Activated T-helper 2 cell treated with anti-CD3 and anti-CD28 coated beads, Interferon-gamma antibody, Interleukin-2, Interleukin-4, amounts not matched to agents 10 μg/mL and 5 μg/mL and 100 μg/mL, durations not matched to agents 14 hours and 24 hours and 36 hours (primary cell): ENCODE results near the gene BPIFB3. TPM values are rescaled to one million over a fixed set of nuclear protein-coding genes. Genes with fewer than 3 reads are reported as not detected.

Experiments
- DNase-seq: peaks from one replicate; pipeline ENCODE4 v3.0.0; 2021; ENCODE audit warnings: low spot score
- H3K27ac Mint-ChIP-seq: one replicate; pipeline ENCODE4 v1.8.0; 2021; ENCODE audit warnings: mixed read lengths
- H3K27me3 Mint-ChIP-seq: one replicate; pipeline ENCODE4 v1.8.0; 2021; ENCODE audit warnings: low read depth, mixed read lengths
- H3K36me3 Mint-ChIP-seq: one replicate; pipeline ENCODE4 v1.8.0; 2021; ENCODE audit warnings: low read depth, mixed read lengths
- H3K4me1 Mint-ChIP-seq: one replicate; pipeline ENCODE4 v1.8.0; 2021; ENCODE audit warnings: low read depth, mixed read lengths
- H3K4me3 Mint-ChIP-seq: one replicate; pipeline ENCODE4 v1.8.0; 2021; ENCODE audit warnings: low read depth, mild to moderate bottlenecking, moderate library complexity, mixed read lengths
- H3K9me3 Mint-ChIP-seq: one replicate; pipeline ENCODE4 v1.8.0; 2021; ENCODE audit warnings: mixed read lengths
- intact Hi-C: fragments of 100-400 bp; cut with micrococcal nuclease; formaldehyde crosslinking; loops from one replicate; pipeline ENCODE4 v1.15.1; 2023
- total RNA-seq: library from RNA; stranded (reverse); gene quantifications from 2 replicates; pipeline ENCODE4 v1.2.3, GENCODE V29; 2022

BPIFB3 gene
- total RNA-seq, 1 donor from 2014 or later: not detected

DNA sequence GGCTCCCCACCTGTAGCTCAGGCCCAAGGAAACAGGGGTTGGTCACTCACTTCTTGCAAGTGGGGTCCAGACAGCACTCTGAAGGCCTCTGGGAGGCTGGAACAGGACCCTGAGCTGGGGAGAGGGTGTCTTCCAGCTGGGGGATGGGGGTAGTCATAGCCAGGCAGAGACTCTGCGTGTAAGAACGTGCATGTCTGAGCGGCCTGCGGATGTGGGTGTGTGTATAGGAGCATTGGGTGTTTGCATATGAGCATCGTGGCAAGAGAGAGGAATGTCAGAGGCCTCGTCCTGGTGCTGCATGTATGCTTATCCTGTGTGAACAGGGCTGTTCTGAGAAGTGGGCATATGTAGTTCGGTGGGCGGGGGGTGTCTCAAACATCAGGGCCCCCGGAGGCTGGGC lies 12.1 kb downstream of the BPIFB3 start:
- Mint-ChIP-seq H3K4me1 (no peaks in the 10 kb centered on the region), H3K27me3 (no peaks in the 10 kb centered on the region), H3K4me3 (no peak overlapping the region), H3K27ac (no peak overlapping the region), H3K36me3 (no peaks in the 10 kb centered on the region), H3K9me3 (no peaks in the 10 kb centered on the region)
- DNase-seq: no peak
- intact Hi-C loops: no loop called here

DNA sequence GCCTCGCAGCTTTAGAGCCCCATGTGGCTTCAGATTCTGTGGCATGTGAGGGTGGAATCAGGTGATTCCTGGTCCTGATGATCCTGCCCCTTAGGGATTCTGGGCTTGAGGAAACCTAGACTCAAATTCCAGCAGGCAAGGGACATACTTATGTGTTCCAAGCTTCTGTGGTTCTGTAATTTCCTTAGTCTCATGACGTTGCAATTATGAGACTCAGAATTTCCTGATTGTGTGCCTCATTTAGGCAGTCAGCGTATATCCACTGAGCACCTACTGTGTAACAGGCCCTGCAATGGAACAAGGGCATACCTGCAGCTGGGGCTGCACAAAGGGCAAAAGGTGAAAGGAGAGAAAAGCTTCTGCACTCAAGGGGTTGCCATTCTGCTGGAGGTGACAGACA lies 14.1 kb downstream of the BPIFB3 start:
- Mint-ChIP-seq H3K4me3 (no peak overlapping the region), H3K36me3 (no peaks in the 10 kb centered on the region), H3K27me3 (no peaks in the 10 kb centered on the region), H3K9me3 (no peaks in the 10 kb centered on the region), H3K4me1 (no peaks in the 10 kb centered on the region), H3K27ac (no peak overlapping the region)
- intact Hi-C loops: no loop called here
- DNase-seq: no peak

DNA sequence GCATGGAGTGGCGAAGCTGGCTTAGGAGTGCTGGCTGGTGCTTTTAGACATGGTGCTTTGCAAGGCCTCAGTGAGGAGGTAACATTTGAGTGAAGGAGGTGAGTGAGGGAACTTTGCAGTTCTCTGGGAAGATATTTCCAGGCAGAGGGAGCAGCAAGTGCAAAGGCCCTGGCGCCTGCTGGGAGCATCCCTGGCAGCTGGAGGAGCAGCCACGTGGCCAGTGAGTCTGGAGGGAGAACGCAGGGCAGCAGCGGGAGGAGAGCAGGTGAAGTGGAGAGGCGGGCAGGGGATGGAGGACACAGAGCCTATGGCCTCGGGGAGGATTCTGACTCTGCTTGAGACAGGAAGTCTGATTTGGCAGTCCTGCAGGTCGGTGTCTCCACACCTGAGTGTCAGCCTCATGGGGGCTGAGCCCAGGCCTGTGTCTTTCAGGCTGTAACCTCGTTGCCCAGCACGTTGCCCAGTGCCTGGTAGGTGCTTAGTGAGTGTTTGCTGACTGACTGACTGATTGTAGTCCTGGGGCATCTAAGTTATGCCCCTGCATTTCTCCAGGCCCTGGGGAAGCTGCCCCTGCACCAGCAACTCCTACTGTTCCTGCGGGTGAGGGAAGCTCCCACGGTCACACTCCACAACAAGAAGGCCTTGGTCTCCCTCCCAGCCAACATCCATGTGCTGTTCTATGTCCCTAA lies 14.7 kb downstream of the BPIFB3 start:
- DNase-seq: no peak
- H3K4me3 Mint-ChIP-seq: no peak overlapping the region
- intact Hi-C loops: no loop called here
- no peaks in the 10 kb centered on the region for H3K4me1 Mint-ChIP-seq
- no peaks in the 10 kb centered on the region for H3K9me3 Mint-ChIP-seq
- no peaks in the 10 kb centered on the region for H3K27me3 Mint-ChIP-seq
- H3K36me3 Mint-ChIP-seq: no peaks in the 10 kb centered on the region
- H3K27ac Mint-ChIP-seq: no peak overlapping the region

DNA sequence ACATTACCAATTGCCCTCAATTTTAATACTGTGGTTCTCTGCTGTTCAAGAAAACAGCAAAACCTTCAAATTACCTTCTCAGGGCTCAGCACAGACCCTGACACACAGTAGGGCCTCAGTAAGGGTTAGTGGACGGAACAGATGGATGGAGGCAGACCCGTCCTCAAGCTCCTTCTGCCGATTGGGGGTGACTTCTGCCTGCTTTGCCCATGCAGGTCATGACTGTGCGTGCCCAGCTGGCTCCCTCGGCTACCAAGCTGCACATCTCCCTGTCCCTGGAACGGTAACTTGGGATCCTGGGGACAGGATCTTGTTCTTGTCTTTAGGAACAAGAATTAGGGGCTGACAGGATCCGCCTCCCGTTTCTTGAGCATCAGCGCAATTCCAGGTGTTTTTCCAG lies 16.0 kb downstream of the BPIFB3 start:
- intact Hi-C loops: no loop called here
- Mint-ChIP-seq H3K27me3 (no peaks in the 10 kb centered on the region), H3K36me3 (no peaks in the 10 kb centered on the region), H3K4me3 (no peak overlapping the region), H3K9me3 (no peaks in the 10 kb centered on the region), H3K27ac (no peak overlapping the region), H3K4me1 (no peaks in the 10 kb centered on the region)
- no peak for DNase-seq

DNA sequence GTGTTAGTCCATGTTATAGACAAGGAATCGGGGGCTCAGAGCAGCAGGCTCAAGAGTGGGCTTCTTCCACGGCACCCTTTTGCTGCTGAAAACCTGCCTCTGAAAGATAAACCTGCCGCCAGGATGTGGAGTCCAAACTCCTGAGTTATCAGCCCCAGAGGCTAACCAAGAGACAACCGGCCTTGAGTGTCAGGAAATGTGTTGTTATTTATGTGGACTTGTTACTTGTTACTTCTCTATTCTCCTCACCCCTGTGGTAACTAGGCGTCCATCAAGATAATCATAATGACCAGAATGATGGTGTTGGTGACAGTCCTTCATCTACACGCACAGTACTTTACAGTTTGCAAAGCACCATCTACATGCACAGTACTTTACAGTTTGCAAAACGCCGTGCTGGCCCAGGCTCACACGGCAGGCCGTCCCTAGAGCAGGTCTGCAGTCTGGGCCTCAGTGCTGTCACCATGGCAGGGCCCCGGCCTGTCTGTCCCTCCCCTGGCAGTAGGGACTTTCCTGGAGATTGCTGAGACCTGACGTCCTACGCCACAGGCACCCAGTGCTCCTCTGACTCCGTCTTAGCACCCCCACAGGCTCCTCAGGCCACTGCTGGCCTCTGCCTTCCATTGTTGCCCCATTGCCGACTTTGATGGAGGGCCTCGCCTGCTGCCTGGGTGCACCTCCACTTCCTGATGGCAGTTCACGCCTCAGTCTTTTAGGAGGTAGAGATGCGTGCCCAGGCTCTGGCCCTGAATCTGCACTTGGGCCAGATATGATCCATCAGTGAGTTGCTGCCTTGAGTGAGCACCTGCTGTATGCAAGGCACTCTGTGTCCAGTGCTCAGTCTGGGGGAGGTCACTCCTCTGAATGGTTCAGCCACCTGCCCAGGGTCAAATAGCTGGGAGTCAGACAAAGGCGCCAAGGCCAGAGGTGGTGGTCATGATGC lies 16.7 kb downstream of the BPIFB3 start:
- Mint-ChIP-seq H3K27me3 (no peaks in the 10 kb centered on the region), H3K36me3 (no peaks in the 10 kb centered on the region), H3K4me3 (no peak overlapping the region), H3K4me1 (no peaks in the 10 kb centered on the region), H3K27ac (no peak overlapping the region), H3K9me3 (no peaks in the 10 kb centered on the region)
- no peak for DNase-seq
- intact Hi-C loops: no loop called here

DNA sequence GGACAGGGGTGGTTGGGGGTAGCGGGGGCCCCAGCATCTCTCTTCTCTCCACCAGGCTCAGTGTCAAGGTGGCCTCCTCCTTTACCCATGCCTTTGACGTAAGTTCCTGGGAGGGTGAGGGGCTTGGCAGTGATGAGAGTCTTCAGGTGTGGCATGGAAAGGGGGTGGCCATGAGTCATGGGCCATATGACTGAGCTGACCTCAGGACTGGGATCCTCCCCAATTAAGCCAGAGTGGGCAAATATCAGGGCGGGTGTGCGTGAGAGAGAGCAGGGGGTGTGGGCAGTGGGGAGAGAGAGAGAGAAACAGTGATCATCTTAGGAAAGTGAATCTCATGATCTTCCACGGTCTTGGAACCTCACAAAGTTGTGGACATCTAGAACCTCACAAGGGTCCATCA lies 17.5 kb downstream of the BPIFB3 start:
- Mint-ChIP-seq H3K27ac (no peak overlapping the region), H3K4me1 (no peaks in the 10 kb centered on the region), H3K9me3 (no peaks in the 10 kb centered on the region), H3K27me3 (no peaks in the 10 kb centered on the region), H3K4me3 (no peak overlapping the region), H3K36me3 (no peaks in the 10 kb centered on the region)
- no peak for DNase-seq
- intact Hi-C loops: no loop called here

DNA sequence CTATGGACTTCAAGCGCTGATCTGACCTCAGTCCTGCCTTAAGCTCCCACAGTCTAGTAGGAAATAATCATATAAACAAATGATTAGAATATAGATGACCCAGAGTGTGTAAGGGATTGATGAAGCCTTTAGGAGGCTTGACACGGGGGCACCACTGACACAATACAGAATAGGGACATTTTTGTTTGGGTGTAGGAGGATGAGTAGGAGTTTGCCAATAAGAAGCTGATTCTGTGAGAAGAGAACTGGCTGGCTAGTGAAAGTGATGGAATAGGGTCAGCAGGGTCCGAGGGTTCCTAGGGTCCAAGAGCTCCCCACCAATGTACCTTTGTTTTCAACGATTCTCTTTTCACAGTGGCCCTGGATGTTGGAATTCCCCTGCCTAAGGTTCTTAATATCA lies 18.7 kb downstream of the BPIFB3 start:
- intact Hi-C loops: no loop called here
- H3K4me3 Mint-ChIP-seq: no peak overlapping the region
- no peak overlapping the region for H3K27ac Mint-ChIP-seq
- H3K27me3 Mint-ChIP-seq: no peaks in the 10 kb centered on the region
- no peaks in the 10 kb centered on the region for H3K36me3 Mint-ChIP-seq
- H3K4me1 Mint-ChIP-seq: no peaks in the 10 kb centered on the region
- no peaks in the 10 kb centered on the region for H3K9me3 Mint-ChIP-seq
- DNase-seq: no peak

DNA sequence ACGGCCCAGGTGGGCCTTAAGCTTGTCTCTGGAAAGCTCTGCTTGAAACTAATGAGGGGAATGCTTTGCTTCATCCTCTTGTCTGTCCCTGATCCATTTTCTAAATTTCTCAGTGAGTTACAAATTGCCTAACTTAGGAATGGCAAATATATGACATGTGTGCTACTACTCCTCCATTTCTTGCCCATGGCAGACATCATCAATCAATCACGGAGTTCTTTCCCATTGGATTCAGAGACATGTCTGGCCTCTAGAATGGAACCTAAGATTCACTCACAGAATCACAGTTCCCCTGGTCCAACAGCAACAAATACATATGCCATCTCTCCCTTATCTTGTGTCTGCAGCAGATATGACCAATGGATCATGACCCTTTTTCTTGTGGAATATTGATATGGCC lies 19.1 kb downstream of the BPIFB3 start:
- DNase-seq: no peak
- H3K27ac Mint-ChIP-seq: no peak overlapping the region
- H3K36me3 Mint-ChIP-seq: no peaks in the 10 kb centered on the region
- no peaks in the 10 kb centered on the region for H3K4me1 Mint-ChIP-seq
- H3K9me3 Mint-ChIP-seq: no peaks in the 10 kb centered on the region
- H3K4me3 Mint-ChIP-seq: no peak overlapping the region
- intact Hi-C loops: no loop called here
- no peaks in the 10 kb centered on the region for H3K27me3 Mint-ChIP-seq

DNA sequence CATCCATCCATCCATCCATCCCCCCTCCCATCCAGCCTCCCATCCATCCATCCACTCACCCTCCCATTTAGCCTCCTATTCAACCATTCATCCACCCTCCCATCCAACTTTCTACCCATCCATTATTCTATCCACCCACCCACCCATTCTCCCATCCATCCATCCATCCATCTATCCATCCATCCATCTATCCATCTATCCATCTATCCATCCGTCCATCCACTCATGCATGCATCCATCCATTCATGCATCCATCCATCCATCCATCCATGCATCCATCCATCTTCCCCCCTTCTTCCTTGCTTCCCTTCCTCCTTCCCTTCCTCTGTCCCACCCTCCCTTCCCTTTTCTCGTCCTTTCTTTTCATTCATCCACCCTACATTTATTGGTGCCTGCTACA lies 21.0 kb downstream of the BPIFB3 start:
- Mint-ChIP-seq H3K4me3 (no peak overlapping the region), H3K27ac (no peak overlapping the region), H3K36me3 (no peaks in the 10 kb centered on the region), H3K4me1 (no peaks in the 10 kb centered on the region), H3K27me3 (peaks cover 2% of the 10 kb centered on the region), H3K9me3 (no peaks in the 10 kb centered on the region)
- intact Hi-C loops: no loop called here
- DNase-seq: no peak

DNA sequence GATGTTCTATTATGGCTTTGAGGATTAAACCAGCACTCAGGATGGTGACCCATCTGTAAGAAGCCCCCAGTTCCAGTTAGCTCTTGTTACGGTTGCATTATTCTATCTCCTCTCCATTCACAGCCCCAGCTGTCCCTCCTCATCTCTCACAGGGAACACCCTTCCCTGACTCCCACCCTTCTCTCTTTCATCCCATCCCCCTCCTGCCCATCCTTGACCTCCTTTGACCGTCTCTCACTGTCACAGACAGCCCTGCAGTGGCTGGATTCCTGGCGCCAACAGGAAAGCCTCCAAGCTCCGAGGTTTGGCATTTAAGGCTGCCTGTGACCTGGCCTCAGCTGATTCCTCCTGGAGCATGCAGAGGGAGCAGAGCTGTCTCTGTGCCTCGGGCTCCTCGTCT lies 21.6 kb downstream of the BPIFB3 start:
- peaks cover 2% of the 10 kb centered on the region for H3K27me3 Mint-ChIP-seq
- intact Hi-C loops: no loop called here
- no peak for DNase-seq
- H3K36me3 Mint-ChIP-seq: no peaks in the 10 kb centered on the region
- H3K27ac Mint-ChIP-seq: no peak overlapping the region
- no peak overlapping the region for H3K4me3 Mint-ChIP-seq
- H3K4me1 Mint-ChIP-seq: no peaks in the 10 kb centered on the region
- H3K9me3 Mint-ChIP-seq: no peaks in the 10 kb centered on the region

DNA sequence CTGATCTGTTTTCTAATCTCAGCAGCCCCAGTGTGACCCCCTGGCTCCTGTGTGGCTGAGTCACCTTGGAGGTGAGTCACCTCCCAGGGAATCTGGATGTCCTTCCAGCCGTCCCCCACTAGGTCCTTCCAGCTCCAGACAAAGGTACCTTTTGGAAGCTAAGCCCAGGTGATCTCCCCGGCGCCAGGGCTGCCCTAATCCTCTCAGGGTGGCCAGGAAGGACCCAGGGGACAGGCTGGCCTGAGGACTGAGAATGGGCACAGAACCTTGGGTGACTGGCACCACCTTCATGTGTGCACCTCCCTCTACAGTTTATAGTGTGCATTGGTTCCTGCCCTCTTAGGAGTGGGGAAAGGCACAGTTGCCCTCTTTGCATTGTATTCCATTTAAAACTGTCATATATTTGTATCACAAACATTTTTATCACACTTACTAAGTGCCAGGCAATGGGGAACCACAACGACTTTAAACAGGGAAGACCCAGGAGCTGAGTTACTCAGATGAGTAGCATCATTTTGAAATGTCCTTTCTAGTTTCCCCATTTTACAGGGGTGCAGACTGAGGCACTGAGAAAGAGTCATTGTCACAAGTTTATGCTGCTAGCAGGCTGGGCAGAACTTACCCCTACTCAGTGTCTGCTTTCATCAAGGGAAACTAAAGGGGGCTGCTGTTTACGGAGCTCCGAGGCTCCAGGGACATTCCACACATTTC lies 23.1 kb downstream of the BPIFB3 start:
- H3K36me3 Mint-ChIP-seq: no peaks in the 10 kb centered on the region
- H3K9me3 Mint-ChIP-seq: no peaks in the 10 kb centered on the region
- no peaks in the 10 kb centered on the region for H3K4me1 Mint-ChIP-seq
- H3K27ac Mint-ChIP-seq: no peak overlapping the region
- intact Hi-C loops: no loop called here
- no peak overlapping the region for H3K4me3 Mint-ChIP-seq
- DNase-seq: no peak
- H3K27me3 Mint-ChIP-seq: peaks cover 6% of the 10 kb centered on the region

DNA sequence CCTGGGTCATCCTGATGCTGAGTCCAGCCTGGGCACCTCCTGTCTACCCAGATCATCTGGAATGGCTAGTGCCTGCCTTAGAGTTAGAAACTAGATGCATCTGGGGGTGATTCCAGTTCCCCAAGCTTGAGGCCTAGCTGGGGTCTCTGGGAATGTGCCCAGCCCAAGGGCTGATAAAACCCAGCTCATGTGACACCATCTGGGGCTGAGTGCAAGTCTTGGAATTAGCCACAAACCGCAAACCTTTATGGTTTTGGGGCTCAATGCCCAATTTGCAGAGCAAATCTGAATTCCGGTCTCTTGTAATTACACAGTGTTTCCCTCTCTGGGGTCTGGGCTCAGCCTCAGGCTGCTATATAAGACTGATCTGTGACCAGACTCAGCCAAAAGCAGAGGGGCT lies 25.6 kb downstream of the BPIFB3 start, which contains the start of gene BPIFB4:
Gene BPIFB4, plus strand, starts transcription at position 385 of the 400 bp plus-strand sequence. CDS start 1,884 bp downstream, outside the sequence.
- Mint-ChIP-seq H3K36me3 (no peaks in the 10 kb centered on the region), H3K4me1 (no peaks in the 10 kb centered on the region), H3K4me3 (no peak within 1 kb of the TSS), H3K27me3 (peaks cover 6% of the 10 kb centered on the region), H3K27ac (no peak within 1 kb of the TSS), H3K9me3 (no peaks in the 10 kb centered on the region)
- no peak for DNase-seq
- intact Hi-C loops: no loop called here
